Astrocyte of the cerebellum (primary cell): Measurements from ENCODE around the gene FAM98B.
"Not testable (repeated sequence)": the region's sequence is repeated elsewhere in the genome, so short reads cannot be mapped to it uniquely, and the experiment has no call there.

Experiments used
- DNase-seq: peaks from one replicate; pipeline ENCODE4 v3.0.0-alpha.2; 2011; ENCODE audit warnings: low read depth
- H3K4me3 ChIP-seq: 2 replicates; pipeline ENCODE4 v1.5.1; 2011; ENCODE audit warnings: mild to moderate bottlenecking, low read depth, low read length, moderate library complexity
- CTCF ChIP-seq: IDR thresholded peaks from 2 replicates; pipeline ENCODE4 v1.5.1; 2012; ENCODE audit warnings: low read length, low read depth, moderate library complexity, mild to moderate bottlenecking; ENCODE audit errors: missing control alignments
- in situ Hi-C: cut with HindIII; loops from 2 replicates; pipeline ENCODE4 v1.10.0; 2017; ENCODE audit warnings: low sequenced_read_pairs

The FAM98B gene

GRCh38 chr15:38421069-38421690, 32.7 kb upstream of the FAM98B start:
- TF ChIP-seq CTCF = no peak
- in situ Hi-C loops = no loop called here
- H3K4me3 ChIP-seq = no peak overlapping the region
- DNase-seq = no peak

GRCh38 chr15:38424101-38424552, 29.8 kb upstream of the FAM98B start:
- in situ Hi-C loops = no loop called here
- no peak overlapping the region for H3K4me3 ChIP-seq
- no peak for DNase-seq
- no peak for TF ChIP-seq CTCF

GRCh38 chr15:38425269-38425668, 28.7 kb upstream of the FAM98B start:
- no peak for TF ChIP-seq CTCF
- DNase-seq = no peak
- in situ Hi-C loops = no loop called here
- no peak overlapping the region for H3K4me3 ChIP-seq

- no peak overlapping the region for H3K4me3 ChIP-seq
- TF ChIP-seq CTCF = no peak
- in situ Hi-C loops = no loop called here
- DNase-seq = no peak
Measured at GRCh38 chr15:38427380-38427779, 26.5 kb upstream of the FAM98B start.

- in situ Hi-C loops = no loop called here
- no peak overlapping the region for H3K4me3 ChIP-seq
- TF ChIP-seq CTCF = no peak
- DNase-seq = no peak
Measured at GRCh38 chr15:38430106-38430760, 23.7 kb upstream of the FAM98B start.

GRCh38 chr15:38436993-38437392, 16.9 kb upstream of the FAM98B start:
- no peak for TF ChIP-seq CTCF
- in situ Hi-C loops = no loop called here
- H3K4me3 ChIP-seq = no peak overlapping the region
- DNase-seq = no peak

GRCh38 chr15:38437603-38438002, 16.3 kb upstream of the FAM98B start:
- in situ Hi-C loops, H3K4me3 ChIP-seq, DNase-seq: not testable (repeated sequence)
